HL-60 (cell line): ENCODE measurements around the gene CCDC57.

Source experiments
- GABPA ChIP-seq: IDR thresholded peaks from 2 replicates; pipeline ENCODE4 v1.6.1; 2012; ENCODE audit warnings: low read depth
- POLR2AphosphoS5 ChIP-seq: IDR thresholded peaks from 2 replicates; pipeline ENCODE4 v1.6.1; 2012; ENCODE audit warnings: low read depth
- SPI1 ChIP-seq: IDR thresholded peaks from 2 replicates; pipeline ENCODE4 v1.6.1; 2012; ENCODE audit warnings: low read depth, mild to moderate bottlenecking, borderline replicate concordance
- TF ChIP-seq, protein P1 (sequence below): IDR thresholded peaks from one replicate; pipeline ENCODE4 v1.5.1; 2011; ENCODE audit warnings: low read length, control low read depth, inconsistent platforms; ENCODE audit not compliant: insufficient read depth
- TF ChIP-seq, protein P2 (sequence below): IDR thresholded peaks from 2 replicates; pipeline ENCODE4 v1.6.1; 2012; ENCODE audit warnings: low read depth; ENCODE audit not compliant: insufficient replicate concordance

DNA sequence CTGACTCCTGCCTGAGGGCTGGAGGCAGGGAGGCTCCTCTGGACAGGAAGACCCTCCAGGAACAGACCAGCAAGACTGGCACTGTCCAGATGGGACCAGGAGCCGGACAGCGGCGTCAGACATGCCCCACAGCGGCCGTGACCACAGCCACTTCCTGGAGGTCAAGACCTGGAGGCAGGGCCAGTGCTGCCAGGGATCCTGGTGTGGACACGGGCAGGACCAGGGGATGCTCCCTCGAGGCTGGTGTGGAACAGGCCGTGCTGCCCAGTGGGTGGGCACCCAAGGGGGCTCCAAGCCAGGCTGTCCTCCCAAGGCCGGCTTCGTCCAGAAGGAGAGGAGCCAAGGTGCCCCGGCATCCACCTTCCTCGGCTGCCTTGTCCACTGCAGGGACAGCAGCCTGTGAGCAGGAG, 4.5 kb upstream of the CCDC57 start:
- TF ChIP-seq, protein P1, sequence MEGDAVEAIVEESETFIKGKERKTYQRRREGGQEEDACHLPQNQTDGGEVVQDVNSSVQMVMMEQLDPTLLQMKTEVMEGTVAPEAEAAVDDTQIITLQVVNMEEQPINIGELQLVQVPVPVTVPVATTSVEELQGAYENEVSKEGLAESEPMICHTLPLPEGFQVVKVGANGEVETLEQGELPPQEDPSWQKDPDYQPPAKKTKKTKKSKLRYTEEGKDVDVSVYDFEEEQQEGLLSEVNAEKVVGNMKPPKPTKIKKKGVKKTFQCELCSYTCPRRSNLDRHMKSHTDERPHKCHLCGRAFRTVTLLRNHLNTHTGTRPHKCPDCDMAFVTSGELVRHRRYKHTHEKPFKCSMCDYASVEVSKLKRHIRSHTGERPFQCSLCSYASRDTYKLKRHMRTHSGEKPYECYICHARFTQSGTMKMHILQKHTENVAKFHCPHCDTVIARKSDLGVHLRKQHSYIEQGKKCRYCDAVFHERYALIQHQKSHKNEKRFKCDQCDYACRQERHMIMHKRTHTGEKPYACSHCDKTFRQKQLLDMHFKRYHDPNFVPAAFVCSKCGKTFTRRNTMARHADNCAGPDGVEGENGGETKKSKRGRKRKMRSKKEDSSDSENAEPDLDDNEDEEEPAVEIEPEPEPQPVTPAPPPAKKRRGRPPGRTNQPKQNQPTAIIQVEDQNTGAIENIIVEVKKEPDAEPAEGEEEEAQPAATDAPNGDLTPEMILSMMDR, result no peak
- TF ChIP-seq, protein P2, sequence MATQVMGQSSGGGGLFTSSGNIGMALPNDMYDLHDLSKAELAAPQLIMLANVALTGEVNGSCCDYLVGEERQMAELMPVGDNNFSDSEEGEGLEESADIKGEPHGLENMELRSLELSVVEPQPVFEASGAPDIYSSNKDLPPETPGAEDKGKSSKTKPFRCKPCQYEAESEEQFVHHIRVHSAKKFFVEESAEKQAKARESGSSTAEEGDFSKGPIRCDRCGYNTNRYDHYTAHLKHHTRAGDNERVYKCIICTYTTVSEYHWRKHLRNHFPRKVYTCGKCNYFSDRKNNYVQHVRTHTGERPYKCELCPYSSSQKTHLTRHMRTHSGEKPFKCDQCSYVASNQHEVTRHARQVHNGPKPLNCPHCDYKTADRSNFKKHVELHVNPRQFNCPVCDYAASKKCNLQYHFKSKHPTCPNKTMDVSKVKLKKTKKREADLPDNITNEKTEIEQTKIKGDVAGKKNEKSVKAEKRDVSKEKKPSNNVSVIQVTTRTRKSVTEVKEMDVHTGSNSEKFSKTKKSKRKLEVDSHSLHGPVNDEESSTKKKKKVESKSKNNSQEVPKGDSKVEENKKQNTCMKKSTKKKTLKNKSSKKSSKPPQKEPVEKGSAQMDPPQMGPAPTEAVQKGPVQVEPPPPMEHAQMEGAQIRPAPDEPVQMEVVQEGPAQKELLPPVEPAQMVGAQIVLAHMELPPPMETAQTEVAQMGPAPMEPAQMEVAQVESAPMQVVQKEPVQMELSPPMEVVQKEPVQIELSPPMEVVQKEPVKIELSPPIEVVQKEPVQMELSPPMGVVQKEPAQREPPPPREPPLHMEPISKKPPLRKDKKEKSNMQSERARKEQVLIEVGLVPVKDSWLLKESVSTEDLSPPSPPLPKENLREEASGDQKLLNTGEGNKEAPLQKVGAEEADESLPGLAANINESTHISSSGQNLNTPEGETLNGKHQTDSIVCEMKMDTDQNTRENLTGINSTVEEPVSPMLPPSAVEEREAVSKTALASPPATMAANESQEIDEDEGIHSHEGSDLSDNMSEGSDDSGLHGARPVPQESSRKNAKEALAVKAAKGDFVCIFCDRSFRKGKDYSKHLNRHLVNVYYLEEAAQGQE, result no peak
- TF ChIP-seq POLR2AphosphoS5 (no peak), GABPA (no peak), SPI1 (no peak)
